T-helper 2 cell treated with Interferon-gamma antibody and Interleukin-4, amounts not matched to agents 100 ng/mL and 5 ng/mL, for 36 hours (primary cell): Measurements from ENCODE around the gene PODNL1. TPM values are rescaled to one million over a fixed set of nuclear protein-coding genes. Genes with fewer than 3 reads are reported as not detected.
"Not testable (repeated sequence)": the region's sequence is repeated elsewhere in the genome, so short reads cannot be mapped to it uniquely, and the experiment has no call there.

ENCODE experiments used
- intact Hi-C: fragments of 100-400 bp; cut with micrococcal nuclease; formaldehyde crosslinking; loops from one replicate; pipeline ENCODE4 v1.15.1; 2023
- total RNA-seq: library from RNA; stranded (reverse); gene quantifications from 2 replicates; pipeline ENCODE4 v1.2.3, GENCODE V29; 2022

Gene PODNL1
- total RNA-seq, 1 donor from 2014 or later = not detected

DNA sequence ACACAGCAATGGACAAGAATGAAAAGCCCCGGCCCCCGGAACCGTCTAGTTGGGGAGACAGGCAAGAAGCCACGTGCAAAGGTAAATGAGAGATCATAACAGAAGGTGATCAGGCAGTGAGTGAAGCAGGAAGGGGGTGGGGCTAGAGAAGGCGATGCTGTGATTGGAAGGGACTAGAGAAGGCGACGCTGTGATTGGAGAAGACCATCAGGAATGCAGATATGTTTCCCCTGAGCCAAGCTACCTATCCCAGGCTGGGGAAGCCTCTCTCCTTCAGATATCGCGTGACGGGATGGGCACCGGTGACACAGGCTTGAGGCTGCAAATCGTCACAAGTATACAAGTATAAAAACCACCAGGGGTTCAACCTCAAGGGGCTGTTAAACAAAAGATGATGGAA, 35.9 kb upstream of the PODNL1 start:
- intact Hi-C loops = no loop called here

DNA sequence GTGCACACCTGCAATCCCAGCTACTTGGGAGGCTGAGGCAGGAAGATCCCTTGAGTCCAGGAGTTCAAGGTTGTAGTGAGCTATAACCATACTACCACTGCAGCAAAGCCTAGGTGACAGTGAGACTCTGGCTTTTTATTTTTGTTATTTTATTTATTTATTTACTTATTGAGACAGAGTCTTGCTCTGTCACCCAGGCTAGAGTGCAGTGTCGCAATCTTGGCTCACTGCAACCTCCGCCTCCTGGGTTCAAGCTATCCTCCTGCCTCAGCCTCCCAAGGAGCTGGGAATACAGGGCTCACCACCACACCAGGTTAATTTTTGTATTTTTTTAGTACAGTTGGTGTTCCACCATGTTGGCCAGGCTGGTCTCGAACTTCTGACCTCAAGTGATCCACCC, 35.3 kb upstream of the PODNL1 start:
- intact Hi-C loops = not testable (repeated sequence)

DNA sequence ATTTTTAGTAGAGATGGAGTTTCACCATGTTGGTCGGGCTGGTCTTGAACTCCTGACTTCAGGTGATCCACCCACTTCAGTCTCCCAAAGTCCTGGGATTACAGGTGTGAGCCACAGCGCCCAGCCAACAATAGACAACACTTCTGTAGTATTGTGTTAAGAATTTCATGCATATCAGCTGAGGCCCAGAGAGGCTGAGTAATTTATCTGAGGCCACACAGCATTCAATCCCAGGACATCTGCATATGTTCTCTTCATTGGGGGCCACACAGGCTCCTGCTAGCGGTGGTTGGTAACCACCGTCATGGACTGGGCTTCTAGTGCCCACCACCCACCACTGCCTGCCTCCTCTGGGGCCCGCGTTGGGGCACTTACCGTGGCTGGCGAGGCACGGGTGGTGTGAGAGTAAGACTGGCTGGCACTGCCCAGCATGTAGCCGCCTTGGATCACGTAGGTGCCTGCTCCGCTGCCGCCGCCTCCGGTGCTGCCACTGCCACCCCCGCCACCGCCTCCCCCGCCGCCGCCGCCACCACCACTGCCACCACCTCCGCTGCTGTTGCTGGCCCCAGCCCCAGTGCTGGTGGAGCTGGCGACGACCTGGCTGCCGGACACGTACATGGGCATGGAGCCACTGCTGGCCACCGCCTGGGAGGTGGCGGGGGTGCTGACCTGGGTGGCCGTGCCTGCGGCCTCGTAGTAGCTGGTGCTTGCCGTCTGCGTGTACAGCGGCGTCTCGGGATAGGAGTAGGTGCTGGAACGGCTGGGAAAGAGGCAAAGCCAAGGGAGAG, 34.3 kb upstream of the PODNL1 start:
- intact Hi-C loops = no loop called here

DNA sequence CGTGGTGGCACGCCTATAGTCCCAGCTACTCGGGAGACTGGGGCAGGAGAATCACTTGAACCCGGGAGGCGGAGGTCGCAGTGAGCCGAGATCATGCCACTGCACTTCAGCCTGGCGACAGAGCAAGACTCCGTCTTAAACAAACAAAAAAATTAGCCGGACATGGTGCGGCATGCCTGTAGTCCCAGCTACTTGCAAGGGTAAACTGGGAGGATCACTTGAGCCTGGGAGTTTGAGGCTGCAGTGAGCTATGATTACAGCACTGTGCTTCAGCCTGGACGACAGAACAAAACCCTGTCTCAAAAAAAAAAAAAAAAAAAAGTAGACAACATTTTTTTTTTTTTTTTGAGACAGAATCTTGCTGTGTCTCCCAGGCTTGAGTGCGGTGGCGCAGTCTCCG, 33.7 kb upstream of the PODNL1 start:
- intact Hi-C loops = not testable (repeated sequence)

DNA sequence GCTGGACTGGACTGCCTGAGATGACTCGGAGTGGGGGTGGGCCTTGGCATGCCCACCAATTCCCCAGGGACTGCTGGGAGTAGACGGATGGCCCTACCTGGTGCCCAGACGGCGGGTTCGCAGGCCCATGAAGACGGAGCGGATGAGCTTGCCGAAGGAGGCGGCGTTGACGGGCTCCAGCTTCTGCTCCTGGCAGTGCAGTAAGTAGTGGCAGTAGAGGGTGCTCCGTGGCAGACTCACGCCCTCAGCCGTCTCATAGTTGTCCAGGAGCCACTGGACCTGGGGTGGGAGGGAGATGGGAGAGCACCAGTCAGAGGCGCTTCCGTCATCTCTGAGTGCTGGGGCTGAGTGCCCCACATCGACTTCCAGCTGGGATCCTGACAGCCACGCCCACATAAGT, 31.7 kb upstream of the PODNL1 start:
- intact Hi-C loops = no loop called here

DNA sequence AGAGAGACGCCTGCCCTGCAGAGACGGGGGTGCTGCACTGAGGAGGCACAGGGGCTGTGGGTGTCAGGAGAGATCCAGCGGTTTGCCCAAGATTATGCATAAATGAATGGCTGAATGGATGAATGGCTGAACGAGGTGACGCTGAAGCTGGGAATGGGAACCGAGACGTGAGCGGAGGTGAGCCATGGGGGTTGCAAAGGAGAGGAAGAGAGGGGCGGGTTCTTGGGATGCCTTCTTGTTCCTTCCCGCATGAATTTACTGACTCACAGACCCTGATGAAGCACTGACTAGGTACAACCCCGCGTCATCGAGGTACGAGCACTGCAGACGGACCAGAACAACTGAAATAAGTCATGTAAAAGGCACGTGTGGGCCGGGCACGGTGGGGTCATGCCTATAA, 30.8 kb upstream of the PODNL1 start:
- intact Hi-C loops = no loop called here

DNA sequence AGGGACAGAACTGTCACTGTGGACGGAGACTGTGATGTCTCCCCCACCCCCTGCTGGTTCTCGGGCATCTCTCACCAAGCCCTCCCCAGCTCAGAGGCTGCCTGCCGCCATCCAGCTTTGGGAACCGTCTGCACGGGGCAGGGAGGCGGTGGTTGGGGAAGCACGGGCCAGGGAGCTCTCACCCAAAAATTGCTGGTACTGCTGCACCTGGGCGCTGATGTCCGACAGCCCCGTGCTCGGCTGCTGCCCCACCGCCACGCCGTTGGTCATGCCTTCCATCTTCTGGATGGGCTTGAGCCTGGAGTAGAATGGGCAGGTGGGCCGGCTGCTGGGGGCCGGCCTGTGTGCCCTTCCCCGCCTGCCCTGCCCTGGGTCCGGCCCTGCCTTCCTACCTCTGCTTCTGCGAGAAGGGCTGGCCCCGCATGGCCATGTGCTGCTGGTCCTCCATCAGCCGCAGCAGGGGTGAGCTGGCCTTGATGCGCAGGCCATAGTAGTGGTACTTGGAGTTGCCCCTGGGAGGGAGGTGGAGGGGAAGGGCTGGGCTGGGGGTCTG, 30.2 kb upstream of the PODNL1 start:
- intact Hi-C loops = no loop called here

DNA sequence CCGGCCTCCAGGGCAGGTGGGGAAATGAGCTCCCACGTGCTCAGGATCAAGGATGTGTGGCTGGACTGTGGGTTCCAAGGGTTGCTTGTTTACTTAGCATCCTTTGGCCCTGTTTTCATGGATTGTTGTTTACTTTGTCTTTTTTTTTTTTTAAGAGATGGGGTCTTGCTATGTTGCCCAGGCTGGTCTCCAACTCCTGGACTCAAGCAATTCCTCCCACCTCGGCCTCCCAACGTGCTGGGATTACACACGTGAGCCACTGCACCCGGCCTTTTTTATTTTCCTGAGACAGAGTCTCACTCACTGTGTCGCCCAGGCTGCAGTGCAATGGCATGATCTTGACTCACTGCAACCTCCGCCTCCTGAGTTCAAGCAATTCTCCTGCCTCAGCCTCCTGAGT, 29.0 kb upstream of the PODNL1 start:
- intact Hi-C loops = not testable (repeated sequence)

DNA sequence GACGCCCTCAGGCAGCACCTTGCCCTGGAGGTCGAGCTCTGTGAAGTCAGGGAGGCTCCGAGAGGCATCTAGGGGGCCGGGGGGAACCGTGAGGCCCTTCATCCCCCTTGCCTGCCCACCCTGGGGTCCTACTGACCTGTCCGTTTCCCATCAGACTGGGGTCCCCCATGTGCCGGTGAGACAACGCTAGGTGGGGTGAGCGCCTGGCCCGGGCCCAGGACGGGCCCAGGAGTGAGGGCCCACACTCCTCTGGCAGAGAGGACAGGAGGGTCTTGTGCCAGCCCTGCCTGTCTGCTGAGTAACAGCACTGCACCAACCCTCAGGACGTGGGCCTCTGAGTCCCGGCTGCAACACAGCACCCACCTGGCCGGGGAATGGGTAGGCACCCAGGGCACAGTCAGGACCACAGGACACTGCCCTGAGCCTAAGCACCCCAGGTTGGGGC, 28.5 kb upstream of the PODNL1 start:
- intact Hi-C loops = no loop called here

DNA sequence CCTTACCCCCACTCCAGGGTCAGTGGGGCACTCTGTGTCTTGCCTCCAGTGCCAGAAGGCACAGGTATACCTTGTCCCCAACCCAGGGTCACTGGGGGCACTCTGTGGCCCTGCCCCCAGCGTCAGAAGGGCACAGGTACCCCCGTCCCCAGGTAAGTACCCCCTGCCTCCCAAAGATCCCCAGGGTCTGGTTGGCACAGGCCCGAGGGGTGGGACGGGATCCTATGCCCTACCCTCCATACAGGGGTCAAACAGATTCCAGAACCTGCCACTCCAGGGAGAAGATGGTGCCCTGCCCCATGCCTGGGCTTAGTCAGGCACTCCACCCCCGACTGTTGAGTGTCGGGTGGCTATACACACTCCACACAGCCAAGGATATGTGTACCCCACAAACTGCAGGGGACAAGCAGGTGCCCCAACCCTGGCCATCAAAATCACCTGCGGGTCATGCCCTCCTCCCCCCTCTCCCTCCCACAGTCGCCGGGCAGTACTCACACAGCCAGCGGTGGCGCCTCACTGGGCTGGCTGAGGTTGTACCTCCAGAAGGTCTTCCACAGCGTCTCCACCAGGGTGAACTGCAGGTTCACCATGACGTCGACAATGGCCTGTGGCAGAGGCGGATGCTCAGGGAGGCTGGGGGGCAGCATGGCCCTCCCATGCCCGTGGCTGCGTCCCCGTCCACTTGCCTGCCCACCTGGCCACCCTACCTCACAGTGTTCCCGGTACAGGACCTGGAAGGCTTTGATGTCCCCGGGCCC, 27.9 kb upstream of the PODNL1 start:
- intact Hi-C loops = no loop called here

DNA sequence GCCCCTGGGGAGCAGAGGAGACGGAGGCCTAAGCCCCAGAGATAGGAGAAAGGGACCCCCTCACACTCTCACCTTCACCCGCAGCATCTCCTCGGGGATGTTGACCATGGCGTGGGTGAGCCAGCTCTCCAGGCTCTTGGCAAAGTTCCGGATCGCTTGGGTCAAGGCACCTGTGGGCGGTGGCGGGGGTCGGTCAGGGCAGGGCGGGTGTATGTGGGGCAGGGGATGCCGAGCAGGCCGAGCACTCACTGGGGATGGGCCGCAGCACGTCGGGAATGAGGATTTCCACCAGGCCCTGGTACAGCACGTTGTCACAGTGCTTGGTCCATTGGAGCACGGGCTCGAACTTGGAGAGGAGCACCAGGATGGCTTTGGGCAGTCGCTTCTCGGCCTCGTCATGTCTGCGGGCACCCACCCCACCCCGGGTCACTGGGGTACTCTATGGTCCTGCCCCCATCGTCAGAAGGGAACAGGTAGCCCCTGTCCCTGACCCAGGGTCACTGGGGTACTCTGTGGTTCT, 27.2 kb upstream of the PODNL1 start:
- intact Hi-C loops = no loop called here

DNA sequence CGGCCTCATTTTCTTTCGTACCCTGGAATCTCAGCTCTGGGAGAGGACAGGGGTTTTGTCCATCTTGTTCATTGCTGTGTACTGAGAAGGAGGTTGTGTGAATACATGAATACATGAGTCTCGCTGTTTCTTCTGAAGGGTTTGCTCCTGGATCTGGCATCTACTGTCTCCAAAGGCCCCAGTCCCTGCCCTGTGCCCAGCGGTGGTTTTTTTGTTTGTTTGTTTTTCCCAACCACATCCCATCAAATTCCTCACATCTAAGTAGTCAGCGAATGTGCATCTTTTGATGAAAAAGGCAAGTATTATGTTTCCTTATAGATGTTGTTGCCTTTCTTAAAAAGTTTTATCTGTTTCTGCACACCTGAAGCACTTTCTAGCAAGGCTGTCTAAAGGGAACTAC, 26.6 kb upstream of the PODNL1 start:
- intact Hi-C loops = no loop called here

DNA sequence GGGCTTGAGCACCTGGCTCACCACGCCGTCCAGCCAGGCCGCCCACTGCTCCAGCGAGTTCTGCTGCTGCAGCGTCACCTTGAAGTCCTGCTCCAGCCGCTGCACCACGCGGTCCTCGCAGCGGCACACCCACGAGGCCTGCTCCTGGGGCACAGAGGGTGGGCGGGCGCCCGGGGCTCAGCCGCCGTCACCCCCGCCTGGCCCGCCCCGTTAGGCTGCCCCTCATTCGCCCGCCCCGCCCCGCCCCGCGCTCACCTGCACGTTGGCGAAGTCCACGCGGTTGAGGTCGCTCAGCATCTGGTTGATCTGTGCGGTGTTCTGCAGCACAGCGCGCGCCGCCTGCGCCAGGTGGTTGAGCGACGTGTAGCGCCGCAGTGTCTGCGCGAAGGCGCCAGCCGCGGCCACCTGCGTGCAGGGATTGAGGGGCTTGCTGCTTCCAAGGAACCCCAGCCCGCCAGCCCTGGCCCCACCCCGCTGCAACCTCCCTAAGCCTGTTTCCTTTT, 25.4 kb upstream of the PODNL1 start:
- intact Hi-C loops = no loop called here

DNA sequence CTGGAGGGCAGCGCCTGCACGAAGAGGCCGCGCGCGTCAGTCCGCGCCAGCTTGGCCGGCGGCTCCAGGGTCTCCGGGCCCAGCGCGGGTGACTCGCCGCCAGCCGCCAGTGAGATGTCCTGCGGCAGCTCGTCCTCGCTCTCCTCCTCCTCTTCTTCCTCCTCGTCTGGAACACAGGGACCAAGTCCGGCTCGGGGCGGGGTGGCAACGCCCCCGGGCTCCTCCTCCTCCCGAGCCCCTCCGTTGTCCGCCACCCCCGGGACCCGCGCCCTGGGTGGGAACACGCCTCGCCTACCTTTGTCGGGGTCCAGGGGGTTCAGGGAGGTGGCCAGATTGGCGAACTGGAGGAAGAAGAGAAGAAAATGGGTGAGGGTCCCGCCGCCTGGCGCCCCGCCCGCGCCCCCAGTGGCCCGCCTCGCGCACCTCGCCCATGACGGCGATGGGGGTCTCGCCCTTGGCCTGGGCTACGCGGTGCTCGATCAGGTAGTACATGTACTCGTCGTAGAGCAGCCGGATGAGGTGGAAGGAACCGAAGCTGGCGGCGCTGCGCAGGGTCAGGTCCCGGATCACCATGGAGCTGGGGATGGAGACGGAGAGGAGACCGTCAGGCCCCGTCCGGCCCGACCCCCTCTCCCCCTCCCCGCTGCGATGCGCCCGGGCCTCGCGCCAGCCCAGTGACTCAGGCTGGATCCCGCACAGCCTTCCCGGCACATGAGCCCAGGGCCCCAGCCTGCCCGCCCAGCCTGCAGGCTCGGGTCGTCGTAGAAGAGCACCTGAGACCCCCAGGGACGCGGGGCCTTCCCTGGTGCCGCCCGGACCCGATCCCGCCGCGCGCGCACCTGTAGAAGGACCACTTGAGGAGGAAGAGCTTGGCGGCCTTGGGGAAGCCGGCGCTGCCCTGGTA, 24.7 kb upstream of the PODNL1 start:
- intact Hi-C loops = no loop called here

DNA sequence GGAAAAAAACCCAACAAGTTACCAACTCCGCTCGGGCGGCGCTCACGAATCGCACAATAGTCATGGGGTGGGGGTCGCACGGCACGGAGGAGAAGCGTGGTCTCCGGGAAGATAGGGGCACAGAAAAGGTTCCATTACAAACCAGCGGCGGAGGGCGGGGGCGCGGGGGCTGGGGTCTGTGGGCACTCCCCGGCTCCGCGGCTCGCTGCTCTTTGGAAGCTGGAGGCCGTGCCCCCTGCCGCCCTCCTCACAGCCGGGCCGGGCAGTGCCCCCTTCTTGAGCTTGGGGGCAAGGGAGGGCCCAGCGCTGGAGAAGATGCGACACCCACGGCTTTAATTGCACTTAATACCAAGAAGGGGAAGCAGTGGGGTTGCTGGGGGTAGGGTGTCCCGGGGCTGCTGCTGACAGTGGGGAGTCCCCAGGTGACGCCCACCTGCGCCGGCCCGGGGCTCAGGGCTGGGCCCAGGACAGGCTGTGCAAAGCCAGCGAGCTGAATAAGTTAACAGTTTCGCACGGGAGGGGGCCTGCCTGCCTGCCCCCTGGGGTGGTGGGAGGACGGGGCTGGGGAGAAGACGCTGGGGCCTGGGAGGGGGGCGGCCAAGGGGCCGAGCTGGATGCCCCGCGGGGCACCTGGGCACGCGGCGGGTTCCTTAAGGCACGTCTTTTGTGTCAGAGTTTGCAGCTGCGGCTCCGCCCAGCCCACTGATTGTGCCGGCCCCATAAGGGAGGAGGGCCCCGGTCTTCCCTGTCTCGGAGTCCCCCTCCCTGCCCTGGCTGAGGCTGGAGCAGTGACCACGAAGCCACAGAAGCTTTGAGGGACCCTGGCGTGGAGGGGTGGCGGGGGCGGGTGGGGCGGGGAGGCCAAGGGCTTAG, 23.8 kb upstream of the PODNL1 start:
- intact Hi-C loops = no loop called here

DNA sequence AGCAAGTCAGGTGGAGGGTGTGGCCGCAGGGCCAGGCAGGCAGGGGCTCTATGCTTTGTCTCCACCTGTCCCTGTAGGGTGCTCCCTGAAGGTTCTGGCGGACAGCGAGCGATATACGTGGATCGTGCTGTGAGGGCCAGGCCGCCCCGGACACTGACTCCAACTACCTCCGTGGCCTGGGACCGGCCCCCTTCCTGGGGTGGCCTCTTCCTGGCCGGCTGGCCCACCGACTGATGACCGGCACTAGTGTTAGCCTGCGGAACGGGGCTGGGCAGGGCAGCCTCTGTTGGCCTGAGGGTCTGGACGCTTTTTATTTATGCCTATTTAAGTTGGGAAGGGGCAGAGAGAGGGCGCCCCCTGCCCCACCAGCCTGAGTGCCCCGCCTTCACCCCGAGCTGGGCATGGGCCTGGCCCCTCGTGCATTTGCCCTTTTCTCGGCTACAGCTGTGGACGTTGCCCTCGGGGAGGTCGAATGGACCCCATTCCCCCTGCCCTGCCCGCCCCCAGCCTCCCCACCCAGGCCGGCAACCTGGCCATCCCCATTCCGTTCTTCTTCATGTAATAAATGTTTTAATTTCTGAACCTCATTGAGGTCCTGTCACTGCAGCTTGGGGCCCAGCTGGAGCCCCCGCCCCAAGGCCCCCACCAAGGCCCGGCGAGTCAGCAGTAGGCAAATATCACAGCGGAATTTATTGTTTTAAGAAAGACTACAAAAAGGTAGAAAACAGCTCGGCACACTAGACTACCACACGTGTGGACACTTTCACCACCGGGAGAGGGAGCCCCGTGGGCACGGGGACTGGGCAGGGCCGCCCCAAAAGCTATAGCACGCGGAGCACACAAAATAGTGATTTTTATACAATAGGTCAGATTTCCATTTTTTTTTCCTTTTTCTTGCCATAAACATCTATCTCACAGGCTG, 22.9 kb upstream of the PODNL1 start:
- intact Hi-C loops = no loop called here

DNA sequence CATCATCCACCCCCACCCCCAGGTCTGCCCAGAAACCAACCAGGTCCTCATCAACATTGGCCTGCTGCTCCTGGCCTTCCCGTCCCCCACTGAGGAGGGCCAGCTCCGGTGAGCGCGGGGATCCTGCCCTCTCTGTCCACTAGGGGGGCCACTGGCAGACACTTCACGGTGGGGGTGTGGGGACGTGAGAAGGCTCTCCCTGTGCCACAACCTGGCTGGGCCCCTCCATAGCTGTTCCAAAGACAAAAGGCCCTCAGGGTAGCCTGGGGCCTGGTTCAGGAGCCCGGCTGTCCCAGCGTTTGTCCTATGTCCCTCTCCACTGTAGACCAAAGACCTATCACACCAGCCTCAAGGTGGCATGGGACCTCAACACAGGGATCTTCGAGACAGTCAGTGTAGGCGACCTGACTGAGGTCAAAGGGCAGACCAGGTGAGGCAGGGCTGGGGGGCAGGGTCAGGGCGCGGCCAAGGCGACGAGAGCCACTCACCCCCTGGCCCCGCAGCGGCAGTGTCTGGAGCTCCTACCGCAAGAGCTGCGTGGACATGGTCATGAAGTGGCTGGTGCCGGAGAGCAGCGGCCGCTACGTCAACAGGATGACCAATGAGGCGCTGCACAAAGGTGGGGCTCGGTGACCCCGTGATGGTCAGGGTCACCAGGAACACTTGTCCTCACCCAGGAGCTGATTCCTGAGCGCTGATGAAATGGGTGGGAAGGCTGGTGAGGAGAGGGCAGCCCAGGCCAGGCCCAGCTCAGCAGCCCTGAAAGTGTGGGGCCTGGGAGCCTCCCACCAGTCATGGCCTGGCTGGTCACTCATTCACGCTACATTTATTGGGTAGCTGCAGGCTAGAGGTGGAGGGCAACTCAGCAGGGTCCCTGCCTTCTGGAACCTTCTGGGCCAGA, 22.0 kb upstream of the PODNL1 start:
- intact Hi-C loops = no loop called here
